ENCODE measurements around the gene DNAH2. TPM values are rescaled to one million over a fixed set of nuclear protein-coding genes. Genes with fewer than 3 reads are reported as not detected.

DNAH2 gene
- total RNA-seq, 3 donors from 2014 or later, result 0.16 to 1.5 (median 0.98) TPM

DNA sequence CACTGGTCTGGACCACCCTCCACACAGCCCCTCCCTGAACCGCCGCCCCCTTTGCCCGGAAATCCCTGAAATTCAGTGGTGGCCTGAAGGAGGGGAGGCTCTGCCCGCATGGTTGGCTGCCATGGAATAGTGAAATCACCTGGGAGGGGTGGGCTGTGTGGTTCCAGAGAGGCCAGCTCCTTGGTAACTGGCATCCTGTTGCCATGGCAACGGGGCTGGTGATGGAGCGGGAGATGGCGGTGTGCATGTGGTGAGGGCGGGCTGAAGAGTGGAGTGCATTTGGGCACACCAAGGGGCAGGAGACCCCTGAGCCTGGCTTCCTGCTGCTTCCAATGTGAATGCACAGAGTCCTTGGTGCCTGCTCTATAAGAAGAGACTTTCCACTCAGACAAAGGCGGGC is 10.1 kb upstream of the DNAH2 start:
- H3K36me3 ChIP-seq, result no peaks in the 10 kb centered on the region
- peaks cover 0 to 2% of the 10 kb centered on the region in 2 donors for H3K27me3 ChIP-seq
- TF ChIP-seq POLR2A (IDR thresholded peaks at IDR 0.05), result no peak
- TF ChIP-seq, protein P1, sequence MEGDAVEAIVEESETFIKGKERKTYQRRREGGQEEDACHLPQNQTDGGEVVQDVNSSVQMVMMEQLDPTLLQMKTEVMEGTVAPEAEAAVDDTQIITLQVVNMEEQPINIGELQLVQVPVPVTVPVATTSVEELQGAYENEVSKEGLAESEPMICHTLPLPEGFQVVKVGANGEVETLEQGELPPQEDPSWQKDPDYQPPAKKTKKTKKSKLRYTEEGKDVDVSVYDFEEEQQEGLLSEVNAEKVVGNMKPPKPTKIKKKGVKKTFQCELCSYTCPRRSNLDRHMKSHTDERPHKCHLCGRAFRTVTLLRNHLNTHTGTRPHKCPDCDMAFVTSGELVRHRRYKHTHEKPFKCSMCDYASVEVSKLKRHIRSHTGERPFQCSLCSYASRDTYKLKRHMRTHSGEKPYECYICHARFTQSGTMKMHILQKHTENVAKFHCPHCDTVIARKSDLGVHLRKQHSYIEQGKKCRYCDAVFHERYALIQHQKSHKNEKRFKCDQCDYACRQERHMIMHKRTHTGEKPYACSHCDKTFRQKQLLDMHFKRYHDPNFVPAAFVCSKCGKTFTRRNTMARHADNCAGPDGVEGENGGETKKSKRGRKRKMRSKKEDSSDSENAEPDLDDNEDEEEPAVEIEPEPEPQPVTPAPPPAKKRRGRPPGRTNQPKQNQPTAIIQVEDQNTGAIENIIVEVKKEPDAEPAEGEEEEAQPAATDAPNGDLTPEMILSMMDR (IDR thresholded peaks at IDR 0.05), result no peak
- no peak for TF ChIP-seq POLR2AphosphoS5 (IDR thresholded peaks at IDR 0.05)
- intact Hi-C loops (cut with DNase I; ENCODE audit: low total_unique reads), result no loop called here
- H3K4me1 ChIP-seq, result peaks cover 0 to 2% of the 10 kb centered on the region in 2 donors
- no peak overlapping the region for H3K4me3 ChIP-seq
- no peak for DNase-seq (ENCODE audit: low spot score in 2 of 2)
- no peak overlapping the region for H3K27ac ChIP-seq
- H3K9me3 ChIP-seq, result no peaks in the 10 kb centered on the region

DNA sequence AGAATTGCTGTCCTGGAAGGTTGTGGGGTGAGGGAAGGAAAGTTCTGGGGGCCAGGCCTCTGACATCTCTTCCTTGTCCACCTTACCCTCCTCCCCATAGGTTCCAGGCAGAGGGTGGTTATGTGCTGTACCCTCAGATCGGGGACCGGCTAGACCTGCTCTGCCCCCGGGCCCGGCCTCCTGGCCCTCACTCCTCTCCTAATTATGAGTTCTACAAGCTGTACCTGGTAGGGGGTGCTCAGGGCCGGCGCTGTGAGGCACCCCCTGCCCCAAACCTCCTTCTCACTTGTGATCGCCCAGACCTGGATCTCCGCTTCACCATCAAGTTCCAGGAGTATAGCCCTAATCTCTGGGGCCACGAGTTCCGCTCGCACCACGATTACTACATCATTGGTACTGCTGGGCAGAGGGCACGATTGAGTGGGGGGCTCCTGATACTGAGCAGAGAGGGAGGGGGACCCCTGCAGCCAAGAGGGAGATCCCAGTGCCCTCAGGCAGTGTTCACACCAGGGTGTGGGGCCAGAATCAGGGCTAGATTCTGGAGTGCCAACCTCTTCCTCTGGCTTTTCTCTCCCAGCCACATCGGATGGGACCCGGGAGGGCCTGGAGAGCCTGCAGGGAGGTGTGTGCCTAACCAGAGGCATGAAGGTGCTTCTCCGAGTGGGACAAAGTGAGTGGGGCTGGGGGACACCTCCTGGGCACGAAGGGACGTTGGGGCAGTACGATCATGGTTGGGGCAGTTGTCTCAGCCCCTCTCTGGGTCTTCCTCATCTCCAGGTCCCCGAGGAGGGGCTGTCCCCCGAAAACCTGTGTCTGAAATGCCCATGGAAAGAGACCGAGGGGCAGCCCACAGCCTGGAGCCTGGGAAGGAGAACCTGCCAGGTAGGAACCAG is 9.4 kb upstream of the DNAH2 start:
- intact Hi-C loops (cut with DNase I; ENCODE audit: low total_unique reads), result no loop called here
- Histone ChIP-seq H3K9me3 (no peaks in the 10 kb centered on the region), H3K27me3 (peaks cover 0 to 2% of the 10 kb centered on the region in 2 donors), H3K27ac (no peak overlapping the region), H3K4me1 (peaks cover 0 to 2% of the 10 kb centered on the region in 2 donors), H3K36me3 (no peaks in the 10 kb centered on the region), H3K4me3 (no peak overlapping the region)
- TF ChIP-seq POLR2AphosphoS5 (IDR thresholded peaks at IDR 0.05), result no peak
- no peak for TF ChIP-seq POLR2A (IDR thresholded peaks at IDR 0.05)
- TF ChIP-seq, protein P1 (IDR thresholded peaks at IDR 0.05), result no peak
- no peak for DNase-seq (ENCODE audit: low spot score in 2 of 2)

DNA sequence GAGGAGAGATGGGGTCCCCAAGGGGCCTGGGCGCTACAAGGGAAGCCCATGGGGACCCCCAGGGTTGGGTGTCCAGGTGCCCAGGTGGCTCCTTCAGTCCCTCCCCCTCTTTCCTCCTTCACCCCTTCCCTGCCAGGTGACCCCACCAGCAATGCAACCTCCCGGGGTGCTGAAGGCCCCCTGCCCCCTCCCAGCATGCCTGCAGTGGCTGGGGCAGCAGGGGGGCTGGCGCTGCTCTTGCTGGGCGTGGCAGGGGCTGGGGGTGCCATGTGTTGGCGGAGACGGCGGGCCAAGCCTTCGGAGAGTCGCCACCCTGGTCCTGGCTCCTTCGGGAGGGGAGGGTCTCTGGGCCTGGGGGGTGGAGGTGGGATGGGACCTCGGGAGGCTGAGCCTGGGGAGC is 8.5 kb upstream of the DNAH2 start:
- Histone ChIP-seq H3K4me1 (peaks cover 0 to 2% of the 10 kb centered on the region in 2 donors), H3K9me3 (no peaks in the 10 kb centered on the region), H3K4me3 (no peak overlapping the region), H3K27ac (no peak overlapping the region), H3K36me3 (no peaks in the 10 kb centered on the region), H3K27me3 (peaks cover 0 to 2% of the 10 kb centered on the region in 2 donors)
- DNase-seq (ENCODE audit: low spot score in 2 of 2), result no peak
- no peak for TF ChIP-seq POLR2A (IDR thresholded peaks at IDR 0.05)
- TF ChIP-seq POLR2AphosphoS5 (IDR thresholded peaks at IDR 0.05), result no peak
- TF ChIP-seq, protein P1 (IDR thresholded peaks at IDR 0.05), result no peak
- intact Hi-C loops (cut with DNase I; ENCODE audit: low total_unique reads), result no loop called here

DNA sequence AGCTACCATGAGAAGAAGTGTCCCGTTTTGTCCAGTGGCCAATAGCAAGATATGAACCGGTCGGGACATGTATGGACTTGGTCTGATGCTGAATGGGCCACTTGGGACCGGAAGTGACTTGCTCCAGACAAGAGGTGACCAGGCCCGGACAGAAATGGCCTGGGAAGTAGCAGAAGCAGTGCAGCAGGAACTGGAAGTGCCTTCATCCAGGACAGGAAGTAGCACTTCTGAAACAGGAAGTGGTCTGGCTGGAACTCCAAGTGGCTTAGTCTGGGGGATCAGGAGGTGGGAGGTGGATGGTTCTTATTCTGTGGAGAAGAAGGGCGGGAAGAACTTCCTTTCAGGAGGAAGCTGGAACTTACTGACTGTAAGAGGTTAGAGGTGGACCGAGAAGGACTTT is 7.2 kb upstream of the DNAH2 start:
- intact Hi-C loops (cut with DNase I; ENCODE audit: low total_unique reads), result no loop called here

More for the DNA sequence above, 7.2 kb upstream of the DNAH2 start:
- H3K27ac ChIP-seq, result no peak overlapping the region
- no peaks in the 10 kb centered on the region for H3K4me1 ChIP-seq
- DNase-seq (ENCODE audit: low spot score in 2 of 2), result no peak
- H3K9me3 ChIP-seq, result no peaks in the 10 kb centered on the region
- no peak for TF ChIP-seq POLR2A (IDR thresholded peaks at IDR 0.05)
- TF ChIP-seq, protein P1 (IDR thresholded peaks at IDR 0.05), result no peak
- no peak for TF ChIP-seq POLR2AphosphoS5 (IDR thresholded peaks at IDR 0.05)
- H3K36me3 ChIP-seq, result no peaks in the 10 kb centered on the region
- no peaks in the 10 kb centered on the region for H3K27me3 ChIP-seq
- H3K4me3 ChIP-seq, result no peak overlapping the region

Measured in breast epithelium (tissue), 4 donors.